ENCODE data around the gene HAUS3.
"Not testable (repeated sequence)": the region's sequence is repeated elsewhere in the genome, so short reads cannot be mapped to it uniquely, and the experiment has no call there.

Gene HAUS3

DNA sequence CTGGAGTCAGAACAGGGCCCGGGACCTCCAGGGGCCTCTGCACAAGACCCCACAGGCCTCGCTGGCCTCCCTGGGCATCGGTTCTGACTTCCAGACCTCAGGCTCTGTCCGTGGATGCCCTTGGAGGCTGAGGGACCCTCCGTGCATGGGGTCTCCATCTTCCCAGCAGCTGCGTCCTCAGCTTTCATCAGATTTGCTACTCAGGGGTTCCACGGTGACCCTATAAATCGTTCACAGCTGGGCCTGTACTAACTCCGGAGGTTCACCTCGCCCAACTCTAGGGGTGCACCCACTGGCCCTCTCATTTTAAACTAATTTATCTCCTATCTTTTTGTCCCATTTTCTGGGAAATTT, 33.1 kb upstream of the HAUS3 start:
- DNase-seq = not testable (repeated sequence)

DNA sequence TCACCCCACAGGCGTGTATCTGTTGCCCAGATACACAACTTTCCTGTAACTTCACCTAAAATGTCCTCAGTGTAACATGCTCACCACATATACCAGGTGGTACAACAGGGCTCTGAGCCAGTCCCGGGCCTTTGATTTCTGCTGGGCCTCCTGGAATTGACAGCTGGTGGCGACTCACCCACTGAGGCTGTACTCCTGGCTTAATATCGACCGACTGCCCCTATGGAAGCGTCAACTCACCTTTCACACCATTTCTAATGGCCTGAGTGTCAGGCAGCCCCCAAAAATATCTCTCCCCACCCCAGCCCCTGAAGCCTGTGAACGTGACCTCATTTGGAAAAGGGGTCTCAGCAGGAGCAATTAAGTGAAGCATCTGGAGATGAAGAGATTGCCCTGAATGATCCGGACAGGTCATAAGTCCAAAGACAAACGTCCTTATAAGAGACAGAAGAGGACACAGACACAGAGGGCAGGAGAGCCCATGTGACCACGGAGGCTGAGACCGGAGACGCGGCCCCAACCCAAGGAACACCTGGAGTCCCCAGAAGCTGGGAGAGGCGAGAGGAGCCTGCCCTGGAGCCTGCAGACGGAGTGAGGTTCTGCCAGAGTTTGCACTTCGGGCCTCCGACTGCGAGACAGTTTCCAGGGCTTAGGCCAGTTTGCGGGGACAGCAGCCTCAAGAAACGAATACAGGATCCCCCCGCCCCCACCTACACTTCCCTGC, 32.6 kb upstream of the HAUS3 start:
- DNase-seq = no peak

DNA sequence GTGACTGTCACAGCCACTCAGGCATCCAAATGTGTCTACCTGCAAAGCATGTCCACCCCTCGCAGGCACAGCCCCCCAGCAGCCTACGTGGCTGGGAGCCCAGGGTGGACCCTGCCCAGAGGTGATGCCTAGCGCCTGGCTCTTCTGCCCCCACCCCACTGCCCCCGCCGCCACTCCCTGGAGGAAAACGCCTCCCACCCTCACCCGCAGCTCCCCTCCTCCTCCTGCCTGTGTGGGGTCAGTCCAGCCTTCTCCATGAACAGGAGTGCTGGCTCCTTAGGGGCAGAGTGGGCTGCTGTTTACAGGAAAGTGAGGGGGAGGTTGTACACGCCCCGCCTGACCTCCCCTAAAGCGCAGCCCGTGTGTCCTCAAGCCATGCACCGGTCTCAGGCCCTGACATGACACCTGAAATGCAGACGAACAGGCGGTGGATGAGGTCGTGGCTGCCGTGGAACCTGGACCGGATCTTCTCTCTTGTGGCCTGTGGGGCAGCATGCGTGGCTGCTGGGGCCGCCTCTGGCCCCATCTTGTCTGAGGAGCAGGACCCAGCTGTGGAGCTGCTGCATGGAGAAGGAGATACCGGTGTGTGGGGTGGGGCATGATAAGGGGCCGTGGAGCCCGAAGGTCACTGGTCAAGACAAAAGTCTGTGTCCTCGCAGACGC, 31.9 kb upstream of the HAUS3 start:
- DNase-seq = no peak

DNA sequence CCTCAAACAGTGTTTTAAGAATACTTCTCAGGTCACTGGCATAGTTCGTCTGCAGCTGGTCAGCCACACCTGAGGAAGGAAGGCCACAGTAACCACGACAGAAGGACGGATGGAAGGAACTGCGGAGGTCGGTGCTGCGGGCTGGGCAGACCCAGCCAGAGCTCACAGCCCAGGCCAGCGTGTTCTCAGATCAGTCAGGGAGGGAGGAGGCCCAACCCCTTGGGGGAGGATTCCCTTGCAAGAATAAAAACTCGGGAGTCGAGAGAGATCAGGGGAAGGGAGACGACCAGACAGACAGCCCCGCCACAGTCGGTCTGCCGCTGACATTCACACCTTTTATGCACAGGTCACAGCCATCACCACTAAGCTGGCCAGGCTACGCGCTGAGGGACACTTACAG, 31.3 kb upstream of the HAUS3 start:
- DNase-seq = no peak

DNA sequence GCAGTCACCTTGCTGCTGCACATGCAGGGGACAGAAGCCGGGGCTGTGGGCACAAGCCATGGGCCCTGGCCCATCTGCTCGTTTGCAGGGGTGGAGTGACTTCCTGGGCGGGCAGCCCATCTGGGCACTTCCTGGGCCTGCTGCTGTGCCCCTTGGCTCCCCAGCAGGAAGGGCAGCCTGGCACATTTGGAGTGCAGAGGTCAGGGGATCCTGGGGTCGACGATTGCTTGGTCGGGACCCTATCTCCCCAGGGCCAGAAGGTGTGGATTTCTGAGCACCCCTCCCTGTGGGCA, 30.9 kb upstream of the HAUS3 start:
- DNase-seq = no peak

DNA sequence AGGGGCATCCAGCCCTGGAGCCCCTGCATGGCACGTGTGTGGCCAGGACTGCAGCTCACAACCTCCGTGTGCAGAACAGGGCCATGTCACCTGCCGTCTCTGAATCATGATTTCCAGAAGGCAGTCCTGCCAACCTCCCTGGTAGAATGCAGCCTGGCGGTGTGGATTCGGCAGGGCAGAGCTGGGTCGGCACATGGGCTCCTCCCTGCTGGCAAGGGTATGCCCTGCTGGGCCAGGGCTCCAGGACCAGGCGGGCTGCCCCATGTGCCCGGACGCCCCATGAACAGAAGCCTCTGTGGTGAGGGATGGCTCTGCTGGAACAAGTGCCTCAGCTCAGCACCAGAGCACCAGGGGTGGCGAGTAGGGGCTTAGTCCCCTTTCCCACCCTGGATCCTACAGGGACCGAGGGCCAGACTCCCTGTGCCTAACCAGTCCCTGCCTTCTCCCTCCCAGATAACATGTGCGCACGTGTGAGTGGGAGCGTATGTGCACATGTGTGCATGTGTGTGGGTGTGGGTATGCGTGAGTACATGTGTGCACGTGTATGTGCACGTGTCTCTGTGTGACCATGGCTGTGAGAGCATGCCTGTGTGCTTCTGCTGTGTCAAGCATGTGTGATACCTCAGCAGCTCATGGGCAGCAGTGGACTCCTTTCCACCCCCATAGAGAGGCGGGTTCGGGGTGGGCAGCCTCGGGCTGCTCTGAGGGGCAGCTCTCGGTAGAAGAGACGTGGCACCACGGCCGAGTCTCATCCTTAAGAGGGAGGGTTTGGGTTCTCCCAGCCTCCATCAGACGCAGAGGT, 30.3 kb upstream of the HAUS3 start:
- DNase-seq = no peak

DNA sequence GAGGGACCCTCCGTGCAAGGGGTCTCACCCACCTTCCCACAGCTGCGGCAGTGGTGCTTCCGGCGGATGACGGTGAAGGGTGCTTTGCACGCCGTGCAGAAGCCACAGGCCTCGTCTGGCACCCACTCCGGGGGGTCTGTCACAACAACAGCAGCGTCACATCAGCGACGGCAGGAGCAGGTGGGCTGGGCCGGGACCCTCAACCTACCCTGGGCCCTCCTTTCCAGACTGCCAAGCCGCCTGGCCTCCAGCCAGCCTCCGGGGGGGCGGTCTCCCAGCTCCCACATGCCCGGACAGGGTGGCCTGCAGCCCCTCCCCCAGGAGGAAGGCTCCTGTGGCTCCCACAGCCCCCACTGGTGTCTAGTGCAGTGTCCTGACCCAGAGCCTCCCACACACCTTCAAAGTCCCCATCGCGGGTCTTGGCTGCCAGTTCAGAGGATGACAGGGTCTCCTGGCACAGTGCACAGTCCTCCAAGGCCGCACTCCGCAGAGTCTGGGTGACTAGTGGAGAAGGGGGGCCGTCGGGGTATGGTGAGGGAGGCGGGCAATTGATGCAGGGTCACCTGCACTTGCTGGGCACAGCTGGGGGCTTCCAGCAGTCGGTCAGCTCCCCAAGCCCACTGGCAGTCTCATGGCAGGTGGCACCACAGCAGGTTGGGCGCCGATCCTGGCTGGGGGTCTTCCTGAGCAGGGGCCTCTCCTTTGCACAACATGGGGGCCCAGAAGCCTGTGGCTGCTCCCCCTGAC, 29.5 kb upstream of the HAUS3 start:
- no peak for DNase-seq

DNA sequence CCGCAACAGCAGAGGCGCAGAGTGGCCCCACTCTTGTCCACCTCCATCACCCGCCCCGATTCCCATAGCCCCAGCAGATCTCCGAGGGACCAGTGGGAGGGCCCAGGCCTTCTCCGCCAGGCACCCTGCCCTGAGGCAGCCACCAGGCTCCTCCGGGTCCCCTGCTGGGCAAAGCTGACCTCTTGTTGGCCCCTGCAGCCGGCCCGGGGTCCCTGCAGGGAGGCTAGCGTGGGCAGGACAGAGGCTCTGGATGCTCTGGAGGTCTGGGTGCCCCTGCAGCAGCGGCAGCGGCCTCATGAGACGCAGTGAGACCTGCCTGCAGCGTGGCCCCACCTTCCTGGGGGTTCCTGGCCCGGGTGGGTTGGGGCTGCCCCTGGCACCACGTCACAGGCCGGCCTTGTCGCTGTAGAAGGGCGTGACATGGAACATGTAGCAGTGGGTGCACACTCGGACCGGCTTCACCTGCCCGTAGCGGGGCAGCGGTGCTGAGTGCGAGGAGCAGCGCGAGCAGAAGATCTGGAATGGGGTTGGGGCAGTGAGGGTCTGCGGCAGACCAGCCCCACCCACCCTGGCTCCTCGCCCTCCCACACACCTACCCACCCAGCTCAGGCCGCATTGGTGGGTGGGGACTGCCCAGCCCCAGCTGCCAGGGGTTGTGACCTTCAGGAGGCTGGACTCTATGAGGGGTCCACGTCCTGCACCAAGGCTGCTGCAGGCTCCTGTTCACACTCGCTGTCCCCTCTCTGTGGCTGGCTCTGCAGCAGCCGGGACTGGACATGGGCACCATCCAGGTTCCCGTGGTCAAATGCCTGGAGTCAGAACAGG, 28.6 kb upstream of the HAUS3 start:
- no peak for DNase-seq

DNA sequence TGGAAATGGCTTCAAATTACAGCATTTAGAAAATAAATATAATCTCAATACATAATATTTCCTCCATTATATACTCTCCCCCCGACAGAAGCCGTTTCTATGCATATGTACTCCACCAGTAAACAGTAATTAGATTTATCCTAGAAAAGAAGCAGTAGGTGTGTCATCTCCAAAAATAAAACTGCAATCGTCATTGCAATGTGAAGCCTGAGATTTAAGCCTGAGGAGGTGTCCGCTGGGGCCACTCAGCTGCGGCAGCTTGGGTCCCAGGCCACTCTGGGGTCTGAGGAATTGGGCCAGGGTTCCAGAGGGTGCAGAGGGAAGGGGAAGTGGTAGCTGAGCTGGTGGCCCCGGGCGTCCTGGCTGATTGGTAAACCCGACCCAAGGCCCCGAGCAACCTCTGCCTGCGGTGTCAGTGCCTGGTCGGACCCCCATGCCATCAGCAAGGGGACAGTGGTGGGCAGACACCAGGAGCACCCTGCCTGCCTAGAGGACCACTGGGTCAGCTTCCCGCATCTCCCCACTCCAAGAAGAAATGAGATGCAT, 27.8 kb upstream of the HAUS3 start:
- no peak for DNase-seq

DNA sequence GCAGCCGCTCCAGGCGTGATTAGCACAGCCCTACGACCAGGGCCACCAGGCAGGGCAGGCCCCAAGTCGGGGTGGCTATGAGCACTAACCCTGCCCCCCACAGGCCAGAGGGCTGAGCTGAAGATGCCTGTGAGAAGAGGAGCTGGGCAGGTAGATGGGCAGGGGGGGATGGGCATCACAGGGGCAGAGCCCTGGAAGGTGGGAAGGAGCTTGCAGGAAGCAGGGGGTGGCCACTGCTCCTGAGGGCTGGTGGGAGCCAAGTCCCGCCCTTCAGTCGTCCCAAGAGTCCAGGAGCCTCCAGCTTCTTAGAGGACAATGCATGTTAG, 27.2 kb upstream of the HAUS3 start:
- DNase-seq = no peak

DNA sequence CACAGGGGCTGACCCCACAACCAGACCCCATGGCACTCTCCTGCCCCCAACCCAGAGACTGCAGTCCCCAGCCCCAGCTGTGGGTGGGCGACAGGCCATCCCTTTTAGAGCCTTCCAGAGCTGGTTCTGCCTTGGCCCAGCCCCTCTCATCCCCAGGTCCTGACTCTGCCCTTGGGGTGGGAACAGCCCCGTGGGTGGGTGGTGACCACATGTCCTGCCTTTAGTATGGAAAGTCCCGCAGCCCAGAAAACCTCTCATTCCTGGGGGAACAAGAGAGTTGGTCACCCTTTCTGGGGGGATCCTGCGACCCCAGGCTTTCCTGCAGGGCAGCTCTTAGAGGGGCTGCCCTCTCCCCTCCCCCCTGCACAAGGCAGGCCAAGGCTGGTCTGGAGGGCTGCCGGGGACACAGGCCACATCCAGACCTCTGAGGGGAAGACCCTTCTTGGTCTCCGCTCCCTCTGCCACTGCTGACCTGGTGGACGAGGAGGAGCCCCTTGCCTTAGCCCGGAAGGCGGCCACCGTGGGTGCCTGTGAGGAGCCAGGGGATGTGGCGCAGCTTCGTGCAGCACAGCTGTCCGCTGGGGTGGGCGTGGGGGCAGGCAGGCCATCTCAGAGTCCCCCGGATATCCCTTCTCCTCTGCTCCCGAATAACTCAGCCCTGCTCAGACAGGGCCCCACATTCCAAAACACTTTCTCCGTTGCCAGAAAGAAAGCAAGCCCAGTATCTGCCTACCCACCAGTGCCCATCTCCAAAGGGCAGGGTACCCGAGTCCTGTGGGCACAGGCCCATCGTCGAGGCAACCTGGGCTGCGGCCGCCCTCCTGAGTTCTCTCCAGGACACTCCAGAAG, 26.7 kb upstream of the HAUS3 start:
- no peak for DNase-seq

DNA sequence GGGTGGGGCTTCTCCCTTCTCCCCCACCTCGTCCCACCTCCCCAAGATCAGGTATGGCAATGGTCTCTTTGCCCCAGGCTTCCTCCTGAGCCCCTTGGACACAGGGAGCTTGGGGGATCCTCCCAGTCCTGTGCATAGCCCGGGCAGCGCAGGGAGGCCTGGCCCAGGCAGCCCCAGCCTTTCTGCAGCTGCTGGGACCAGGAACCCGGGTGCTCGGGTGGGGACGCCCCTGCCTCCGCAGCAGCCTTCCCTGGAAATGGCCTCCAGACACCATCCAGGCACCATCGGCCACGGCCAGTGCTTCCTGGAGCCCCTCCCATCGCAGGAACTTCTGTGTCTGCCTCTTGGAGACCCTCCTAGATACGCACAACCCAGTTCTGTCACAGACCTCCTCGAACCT, 25.9 kb upstream of the HAUS3 start:
- no peak for DNase-seq

DNA sequence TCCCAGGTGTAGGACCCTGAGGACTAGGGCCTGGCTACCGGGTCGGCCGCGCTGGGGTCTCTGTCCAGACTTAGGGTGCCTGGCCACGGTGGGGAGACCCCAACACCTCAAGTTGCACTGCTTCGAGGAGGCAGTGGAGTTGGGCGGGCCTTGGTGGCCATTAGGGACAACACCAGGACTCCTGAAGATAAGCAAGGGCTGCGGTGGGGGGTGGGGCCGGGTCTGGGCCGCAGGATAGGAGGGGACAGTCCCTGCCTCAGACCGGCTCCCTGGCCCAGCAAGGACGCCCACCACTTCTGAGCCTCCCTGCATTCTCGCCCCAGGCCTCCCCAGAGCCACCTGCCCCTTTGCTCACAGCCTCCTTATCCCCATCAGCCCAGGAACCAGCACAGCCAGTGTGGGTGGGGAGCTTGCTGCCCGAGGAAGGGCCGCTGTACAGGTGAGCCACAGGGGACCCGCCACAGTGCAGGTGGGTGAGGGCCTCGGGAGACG, 25.4 kb upstream of the HAUS3 start:
- no peak for DNase-seq

DNA sequence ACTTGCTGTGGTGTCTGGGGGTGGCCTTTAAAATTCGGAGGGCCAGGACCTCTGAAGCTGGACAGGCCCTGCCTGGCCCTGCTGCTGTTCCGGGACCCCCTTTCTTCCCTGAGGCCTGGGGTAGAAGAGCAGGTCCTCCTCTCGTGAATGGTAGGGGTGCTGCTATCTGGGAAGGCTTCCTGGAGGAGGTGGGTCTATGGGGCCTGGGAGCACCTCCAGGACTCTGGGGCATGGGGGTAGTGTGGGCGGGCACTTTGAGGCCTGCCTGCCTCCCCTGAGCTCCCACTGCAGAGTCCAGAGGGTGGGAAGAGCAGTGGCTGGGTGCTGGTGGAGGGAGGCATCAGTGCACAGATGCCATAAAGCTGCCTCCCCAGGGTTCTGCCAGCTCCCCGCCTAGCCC, 24.9 kb upstream of the HAUS3 start:
- DNase-seq = no peak

DNA sequence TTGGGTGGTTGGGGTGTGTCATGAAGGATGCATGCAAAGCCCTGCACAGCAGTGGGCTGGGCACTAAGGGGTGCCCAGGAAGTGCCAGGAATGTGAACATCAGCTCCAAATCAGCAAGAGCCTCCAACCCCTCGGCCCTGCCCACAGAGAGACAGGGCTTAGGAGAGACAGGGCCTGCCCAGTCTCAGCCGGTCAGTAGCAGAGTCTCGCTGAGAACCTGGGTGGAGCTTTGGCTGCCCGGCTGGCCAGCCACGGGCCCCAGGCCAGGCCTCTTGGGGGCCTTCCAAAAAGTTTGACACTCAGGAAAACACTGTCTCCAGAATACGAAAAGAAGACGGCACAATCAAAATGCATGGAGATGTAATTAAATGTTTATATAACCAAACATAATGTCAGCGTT, 24.3 kb upstream of the HAUS3 start:
- DNase-seq = no peak

DNA sequence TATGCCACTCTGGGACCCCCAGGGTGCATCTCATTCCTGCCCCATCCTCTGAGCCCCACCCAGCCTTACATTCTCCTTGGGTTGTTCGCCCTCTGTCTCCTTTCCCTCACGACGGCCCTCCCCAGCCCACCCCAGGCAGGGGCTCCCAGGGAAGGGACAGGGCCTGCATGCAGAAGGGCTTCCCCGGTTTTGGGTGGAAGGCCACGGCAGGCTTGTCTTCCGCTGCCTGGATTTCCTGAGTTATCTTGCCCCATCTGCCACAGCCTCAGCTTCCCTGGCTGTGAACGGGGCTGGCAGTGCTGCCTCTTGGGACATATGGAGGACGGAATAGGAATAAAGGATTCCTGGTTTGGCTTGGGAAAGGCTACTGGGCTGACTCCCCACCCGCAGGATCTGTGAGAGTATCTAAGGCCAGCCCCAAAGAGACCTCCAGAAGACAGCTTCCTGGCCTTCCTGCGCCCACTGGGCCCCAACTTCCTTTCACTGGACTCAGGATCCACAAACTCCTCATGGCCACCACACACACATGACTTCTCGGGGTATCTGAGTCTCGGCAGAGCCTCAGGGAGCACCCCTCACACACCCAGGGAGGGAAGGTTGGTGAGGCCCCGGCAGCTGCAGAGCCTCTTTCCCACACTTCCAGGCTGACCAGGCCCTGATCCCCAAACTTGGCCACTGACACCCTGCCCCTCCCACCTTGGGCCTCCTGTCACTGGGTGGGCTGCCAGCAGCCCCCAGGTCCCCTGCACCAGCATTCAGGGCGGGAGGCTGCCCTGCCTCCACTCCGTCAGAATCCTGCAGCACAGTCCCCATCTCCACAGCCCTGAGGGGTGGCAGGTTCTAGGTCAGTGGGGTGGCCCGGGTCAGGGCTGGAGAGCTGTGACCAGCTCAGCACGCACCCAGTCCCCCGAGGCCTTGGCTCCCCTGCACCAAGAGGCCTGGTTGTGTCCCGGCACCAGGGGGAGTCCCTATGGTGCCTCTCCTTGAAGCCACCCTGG, 23.5 kb upstream of the HAUS3 start:
- no peak for DNase-seq

DNA sequence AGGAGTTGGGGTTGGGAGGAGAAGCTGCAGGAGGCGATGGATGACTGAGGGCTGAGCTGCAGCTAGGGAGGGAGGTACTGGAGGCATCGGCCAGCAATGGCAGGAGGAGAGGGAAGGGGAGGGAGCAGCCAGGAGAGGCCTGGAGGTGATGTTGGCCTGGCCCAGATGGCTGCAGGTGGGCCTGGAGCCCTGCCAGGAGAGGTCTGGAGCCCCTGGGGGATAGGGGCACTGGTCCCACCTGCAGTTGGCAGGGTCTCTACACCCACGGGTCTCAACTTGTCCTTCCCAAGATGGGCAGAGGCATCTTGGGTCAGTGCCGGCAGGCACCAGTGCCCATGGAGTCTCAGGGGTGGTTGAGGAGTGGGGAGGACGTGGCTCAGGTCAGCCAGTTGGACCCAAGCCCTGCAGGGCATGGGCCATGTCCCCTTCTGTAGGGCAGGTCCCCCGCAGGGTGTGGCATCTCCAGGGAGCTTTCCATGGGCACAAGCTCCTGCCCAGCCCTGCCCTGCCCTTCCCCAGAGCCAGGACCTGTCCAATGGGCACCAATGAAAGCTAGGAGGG, 22.6 kb upstream of the HAUS3 start:
- DNase-seq = no peak

DNA sequence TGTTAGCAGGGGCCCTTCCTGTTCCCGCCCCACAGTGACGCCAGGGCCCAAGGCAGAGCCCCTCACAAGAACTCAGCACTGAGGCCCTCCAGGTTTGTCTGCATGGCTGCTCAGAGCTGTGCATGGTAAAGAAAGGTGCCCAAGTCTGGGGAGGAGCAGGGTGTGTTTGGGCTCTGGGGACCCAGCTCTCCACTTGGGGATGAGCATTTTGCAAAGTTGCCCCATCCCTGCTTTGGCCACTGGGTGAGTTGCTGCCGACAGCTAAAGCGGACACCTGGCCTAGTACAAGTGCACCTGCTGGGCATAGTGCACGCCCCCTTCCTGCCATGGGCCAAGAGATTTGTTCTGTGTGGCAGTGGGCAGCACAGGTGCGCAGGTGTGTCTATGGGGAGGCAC, 22.0 kb upstream of the HAUS3 start:
- DNase-seq = no peak

DNA sequence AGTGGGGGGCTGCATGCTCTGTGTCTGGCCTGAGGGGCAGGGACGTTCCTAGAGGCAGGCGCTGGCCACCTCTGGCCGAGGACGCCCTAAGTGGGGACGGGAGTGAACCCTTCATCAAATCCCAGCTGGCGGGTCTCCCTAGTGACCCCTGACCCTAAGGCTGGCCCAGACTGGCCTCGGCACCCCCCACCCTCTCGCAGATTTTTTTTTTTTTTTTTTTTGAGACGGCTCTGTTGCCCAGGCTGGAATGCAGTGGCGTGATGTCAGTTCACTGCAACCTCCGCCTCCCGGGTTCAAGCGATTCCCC, 21.0 kb upstream of the HAUS3 start:
- no peak for DNase-seq

Data from inflammatory macrophage treated with lipopolysaccharide for 4 hours (primary cell).